Upper lobe of left lung (tissue), 6 donors: Measurements from ENCODE around the gene LRP1B. TPM values are rescaled to one million over a fixed set of nuclear protein-coding genes. Genes with fewer than 3 reads are reported as not detected.

Experiments used
- ATAC-seq, 2 donors: fragments of 200-7000 bp; cut with Tn5 transposase; one replicate each; pipeline ENCODE4 v1.9.1; 2022; ENCODE audit warnings: mild to moderate bottlenecking in 2 of 2, moderate library complexity in 2 of 2; ENCODE audit not compliant: low FRiP score in 2 of 2
- DNase-seq, 2 donors: peaks; one replicate each; pipeline ENCODE4 v3.0.0-alpha.2; 2019 to 2020
- H3K27ac ChIP-seq, 4 donors: fragments of 200-600 bp; sonication (generic); one replicate each; pipeline ENCODE4 v1.5.1; 2016 to 2019
- H3K27me3 ChIP-seq, 4 donors: fragments of 200-600 bp; sonication (generic); one replicate each; pipeline ENCODE4 v1.5.1; 2017 to 2019
- H3K36me3 ChIP-seq, 4 donors: fragments of 200-600 bp; sonication (generic); one replicate each; pipeline ENCODE4 v1.5.1; 2016 to 2019
- H3K4me1 ChIP-seq, 4 donors: fragments of 200-600 bp; sonication (generic); one replicate each; pipeline ENCODE4 v1.5.1; 2018 to 2019
- H3K4me3 ChIP-seq, 4 donors: fragments of 200-600 bp; sonication (generic); one replicate each; pipeline ENCODE4 v1.5.1; 2017 to 2019; ENCODE audit warnings: mild to moderate bottlenecking in 2 of 4, moderate library complexity in 1 of 4
- H3K9me3 ChIP-seq, 4 donors: fragments of 200-600 bp; sonication (generic); one replicate each; pipeline ENCODE4 v1.5.1; 2018 to 2019
- EP300 ChIP-seq, 4 donors: sonication (generic); formaldehyde crosslinking; IDR thresholded peaks; one replicate each; pipeline ENCODE4 v1.5.1; 2017; ENCODE audit warnings: antibody characterized with exemption in 4 of 4, control low read depth in 2 of 4
- POLR2A ChIP-seq, 4 donors: fragments of 450-650 bp; IDR thresholded peaks; one replicate each; pipeline ENCODE4 v1.5.1; 2016 to 2017; ENCODE audit warnings: antibody characterized with exemption in 4 of 4, mild to moderate bottlenecking in 2 of 4
- POLR2AphosphoS5 ChIP-seq, 2 donors: sonication (generic); formaldehyde crosslinking; IDR thresholded peaks; one replicate each; pipeline ENCODE4 v1.5.1; 2017; ENCODE audit warnings: antibody characterized with exemption in 2 of 2
- WGBS, 2 donors: methylation state at CpG; one replicate each; pipeline ENCODE4 v1.1.5; 2017 to 2018; 5-methylcytosine and 5-hydroxymethylcytosine counted together
- total RNA-seq, 6 donors: library from RNA; depleted of rRNA in 4 of 6; stranded (reverse); fragments of >200 nt in 4 of 6; gene quantifications; one replicate each; pipeline versions ENCODE4 v1.1.0 to v1.2.1, GENCODE V29; 2016 to 2021
- TF ChIP-seq, protein P1 (sequence below), 6 experiments: fragments of 450-650 bp in 4 of 6; fragments of 200-600 bp in 2 of 6; sonication (generic) in 2 of 6; IDR thresholded peaks; one replicate each; pipeline ENCODE4 v1.5.1; 2016 to 2019; ENCODE audit warnings: antibody characterized with exemption in 6 of 6
- donor health status: DM: no; HTN: no; CAD: no; lungs with moderate emphysema.
- donor health status: DM: no; HTN: yes; CAD: no; lungs with severe emphysema.

LRP1B gene
- total RNA-seq, result under 1 TPM; under 0.01 to 0.46 (median 0.11) TPM

DNA sequence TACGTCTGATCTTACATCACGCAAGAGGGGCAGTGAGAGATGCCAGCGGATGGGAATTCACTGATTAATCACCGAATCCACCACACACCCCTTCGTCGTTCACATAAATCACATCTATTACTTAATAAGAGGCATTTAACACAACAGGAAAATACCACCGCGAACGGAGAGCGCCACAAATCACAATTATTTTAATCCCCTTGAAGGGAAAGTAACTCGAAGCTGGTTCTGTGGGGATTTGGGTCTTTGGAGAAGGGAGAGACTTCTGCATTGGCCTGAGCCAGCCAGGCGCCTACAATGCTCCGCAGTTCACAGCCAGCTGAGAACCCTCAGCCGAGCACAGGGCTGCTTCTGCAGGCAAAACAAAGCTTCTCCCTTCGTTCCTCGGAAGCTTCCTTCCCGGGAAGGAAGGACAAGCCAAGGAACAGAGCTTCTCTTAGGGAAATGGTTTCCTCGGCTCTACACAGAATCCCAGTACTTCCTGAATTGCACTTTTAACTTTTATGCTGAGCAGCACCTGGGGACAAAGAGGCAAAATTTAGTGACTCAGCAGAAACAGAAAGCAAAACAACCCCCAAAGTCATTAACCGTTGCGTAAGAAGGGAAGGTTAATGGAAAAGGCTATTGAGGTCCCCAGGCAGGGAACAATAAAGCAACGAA is at the start of gene LRP1B:
Gene LRP1B, minus strand, starts transcription at position 7 of the 660 bp plus-strand sequence. CDS start 287 bp downstream, outside the sequence.
- Histone ChIP-seq H3K9me3 (no peaks in the 10 kb centered on the region), H3K27me3 (peaks cover 0 to 4% (median 0%) of the 10 kb centered on the region in 4 donors), H3K4me1 (peaks cover 11 to 21% (median 13%) of the 10 kb centered on the region in 4 donors), H3K4me3 (peak within 1 kb of the TSS; percentile 15 to 53 (median 46)), H3K27ac (no peak within 1 kb of the TSS), H3K36me3 (no peaks in the 10 kb centered on the region)
- TF ChIP-seq POLR2A (IDR thresholded peaks at IDR 0.05) (no peak), POLR2AphosphoS5 (IDR thresholded peaks at IDR 0.05) (no peak), EP300 (IDR thresholded peaks at IDR 0.05) (no peak)
- TF ChIP-seq, protein P1, sequence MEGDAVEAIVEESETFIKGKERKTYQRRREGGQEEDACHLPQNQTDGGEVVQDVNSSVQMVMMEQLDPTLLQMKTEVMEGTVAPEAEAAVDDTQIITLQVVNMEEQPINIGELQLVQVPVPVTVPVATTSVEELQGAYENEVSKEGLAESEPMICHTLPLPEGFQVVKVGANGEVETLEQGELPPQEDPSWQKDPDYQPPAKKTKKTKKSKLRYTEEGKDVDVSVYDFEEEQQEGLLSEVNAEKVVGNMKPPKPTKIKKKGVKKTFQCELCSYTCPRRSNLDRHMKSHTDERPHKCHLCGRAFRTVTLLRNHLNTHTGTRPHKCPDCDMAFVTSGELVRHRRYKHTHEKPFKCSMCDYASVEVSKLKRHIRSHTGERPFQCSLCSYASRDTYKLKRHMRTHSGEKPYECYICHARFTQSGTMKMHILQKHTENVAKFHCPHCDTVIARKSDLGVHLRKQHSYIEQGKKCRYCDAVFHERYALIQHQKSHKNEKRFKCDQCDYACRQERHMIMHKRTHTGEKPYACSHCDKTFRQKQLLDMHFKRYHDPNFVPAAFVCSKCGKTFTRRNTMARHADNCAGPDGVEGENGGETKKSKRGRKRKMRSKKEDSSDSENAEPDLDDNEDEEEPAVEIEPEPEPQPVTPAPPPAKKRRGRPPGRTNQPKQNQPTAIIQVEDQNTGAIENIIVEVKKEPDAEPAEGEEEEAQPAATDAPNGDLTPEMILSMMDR (IDR thresholded peaks at IDR 0.05), result no peak
- ATAC-seq (peak in 1 of 2 donors; percentile 55), DNase-seq (no peak)
- WGBS, 2 donors, result 2% methylated on average over 17 to 21 of the region's 21 CpGs

DNA sequence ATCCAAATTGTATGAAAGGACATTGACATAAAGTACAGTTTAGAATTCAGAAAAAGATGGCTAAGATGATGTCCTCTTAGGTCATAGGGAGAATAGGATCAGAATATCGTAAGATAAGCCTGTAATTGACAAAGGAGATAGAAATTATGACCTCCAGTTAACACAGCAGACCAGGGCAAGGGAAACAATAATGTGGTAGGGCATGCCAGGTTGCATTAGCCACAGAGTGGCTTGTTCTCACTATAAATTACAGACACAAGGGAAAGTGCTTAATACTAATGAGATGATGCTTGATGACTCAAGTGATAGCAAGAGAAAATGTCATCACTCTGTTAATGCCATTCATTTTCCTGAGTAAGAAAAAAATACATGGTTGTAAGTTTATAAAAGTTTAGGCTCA is 48.9 kb upstream of the LRP1B start:
- WGBS, 2 donors, result 92 to 94% methylated on average over 1 of the region's 1 CpG
- DNase-seq, result no peak
- Histone ChIP-seq H3K9me3 (no peaks in the 10 kb centered on the region), H3K27me3 (no peaks in the 10 kb centered on the region), H3K27ac (no peak overlapping the region), H3K36me3 (no peaks in the 10 kb centered on the region), H3K4me3 (no peak overlapping the region), H3K4me1 (no peaks in the 10 kb centered on the region)
- TF ChIP-seq POLR2AphosphoS5 (IDR thresholded peaks at IDR 0.05) (no peak), POLR2A (IDR thresholded peaks at IDR 0.05) (no peak), EP300 (IDR thresholded peaks at IDR 0.05) (no peak)
- TF ChIP-seq, protein P1 (IDR thresholded peaks at IDR 0.05), result no peak
- ATAC-seq, result no peak

DNA sequence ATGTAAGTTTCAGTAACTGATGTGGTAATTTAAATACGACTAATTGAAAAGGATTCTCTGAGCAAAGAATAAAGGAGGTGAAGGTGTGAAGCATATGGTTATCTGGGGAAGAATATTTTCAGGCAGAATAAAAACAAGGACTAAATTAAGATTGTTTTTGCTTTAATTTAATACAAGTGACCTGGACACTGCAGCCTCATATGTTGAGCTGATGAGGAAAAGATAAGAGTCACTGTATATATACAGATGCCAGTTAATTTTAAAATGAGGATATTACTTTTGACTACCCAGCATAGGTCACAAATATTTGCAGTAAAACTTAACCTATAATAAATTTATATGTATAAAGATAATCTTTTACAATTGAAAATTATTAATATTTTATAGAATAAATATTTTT is 47.8 kb upstream of the LRP1B start:
- no peak for DNase-seq
- H3K9me3 ChIP-seq, result no peaks in the 10 kb centered on the region
- no peaks in the 10 kb centered on the region for H3K36me3 ChIP-seq
- H3K4me1 ChIP-seq, result no peaks in the 10 kb centered on the region
- H3K4me3 ChIP-seq, result no peak overlapping the region
- ATAC-seq, result no peak
- no peak overlapping the region for H3K27ac ChIP-seq
- H3K27me3 ChIP-seq, result no peaks in the 10 kb centered on the region
- WGBS, 2 donors, result 85 to 87% methylated on average over 1 of the region's 1 CpG
- TF ChIP-seq POLR2AphosphoS5 (IDR thresholded peaks at IDR 0.05) (no peak), EP300 (IDR thresholded peaks at IDR 0.05) (no peak), POLR2A (IDR thresholded peaks at IDR 0.05) (no peak)
- TF ChIP-seq, protein P1 (IDR thresholded peaks at IDR 0.05), result no peak

DNA sequence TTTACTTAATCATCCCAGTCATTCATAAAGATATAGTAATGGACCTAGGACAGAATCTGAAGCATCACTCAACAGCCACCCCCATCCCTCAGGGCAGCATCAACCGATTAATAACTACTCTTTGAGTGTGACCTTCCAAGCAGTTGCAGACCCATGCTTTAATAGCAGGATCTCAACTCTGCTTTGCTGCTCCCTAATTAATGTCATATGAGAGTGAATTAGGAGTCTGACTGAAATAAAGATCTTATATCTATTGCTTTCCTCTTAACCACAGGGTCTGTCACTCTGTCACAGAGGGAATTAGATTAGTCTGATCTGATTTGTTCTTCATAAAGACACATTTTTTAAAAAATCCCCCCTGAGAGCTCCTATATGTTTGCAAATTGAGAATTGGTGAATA is 46.1 kb upstream of the LRP1B start:
- no peaks in the 10 kb centered on the region for H3K9me3 ChIP-seq
- DNase-seq (no peak), ATAC-seq (no peak)
- no peak overlapping the region for H3K27ac ChIP-seq
- 54 to 67% methylated on average over 1 of the region's 1 CpG for WGBS, 2 donors
- H3K27me3 ChIP-seq, result no peaks in the 10 kb centered on the region
- TF ChIP-seq POLR2AphosphoS5 (IDR thresholded peaks at IDR 0.05) (no peak), EP300 (IDR thresholded peaks at IDR 0.05) (no peak), POLR2A (IDR thresholded peaks at IDR 0.05) (no peak)
- TF ChIP-seq, protein P1 (IDR thresholded peaks at IDR 0.05), result no peak
- no peak overlapping the region for H3K4me3 ChIP-seq
- no peaks in the 10 kb centered on the region for H3K36me3 ChIP-seq
- no peaks in the 10 kb centered on the region for H3K4me1 ChIP-seq

DNA sequence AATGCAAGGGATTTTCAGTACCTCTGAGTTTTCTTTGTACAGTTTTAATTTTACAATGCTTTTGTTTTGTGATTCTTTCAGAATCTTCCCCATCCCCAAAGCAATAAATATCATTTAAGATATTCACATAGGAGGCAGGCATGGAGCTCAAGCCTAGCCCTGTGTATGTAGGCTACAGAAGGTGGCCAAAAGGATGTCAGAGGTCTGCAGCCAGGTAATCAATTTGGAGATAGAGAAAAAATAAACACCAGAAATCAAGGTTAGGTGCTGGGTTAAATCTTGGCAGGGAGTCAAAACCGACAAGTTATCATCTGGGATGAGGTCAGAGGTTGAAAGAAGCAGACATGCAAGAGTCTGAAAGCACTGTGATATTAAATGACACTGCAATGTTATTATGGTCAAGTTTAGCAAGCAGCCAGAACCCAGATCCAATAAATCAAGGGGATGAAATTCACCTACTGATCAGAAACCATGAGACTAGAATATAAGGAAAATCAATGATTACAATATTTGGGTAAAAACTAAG is 45.1 kb upstream of the LRP1B start:
- DNase-seq, result no peak
- 27 to 42% methylated on average over 1 of the region's 1 CpG for WGBS, 2 donors
- no peak overlapping the region for H3K4me3 ChIP-seq
- no peaks in the 10 kb centered on the region for H3K27me3 ChIP-seq
- TF ChIP-seq, protein P1 (IDR thresholded peaks at IDR 0.05), result no peak
- no peak for TF ChIP-seq POLR2A (IDR thresholded peaks at IDR 0.05)
- no peak for TF ChIP-seq POLR2AphosphoS5 (IDR thresholded peaks at IDR 0.05)
- no peak for TF ChIP-seq EP300 (IDR thresholded peaks at IDR 0.05)
- no peaks in the 10 kb centered on the region for H3K4me1 ChIP-seq
- ATAC-seq, result no peak
- H3K9me3 ChIP-seq, result no peaks in the 10 kb centered on the region
- no peaks in the 10 kb centered on the region for H3K36me3 ChIP-seq
- H3K27ac ChIP-seq, result no peak overlapping the region
